Spleen (tissue), 7 donors: ENCODE measurements around the gene INTS1.

Experiments used
- CTCF ChIP-seq, 11 experiments: fragments of 200-600 bp in 7 of 11; fragments of 450-650 bp in 4 of 11; sonication (generic) in 4 of 11; IDR thresholded peaks in 8 of 11; conservative IDR thresholded peaks in 3 of 11; 1 replicate in 7 of 11; 2 replicates in 4 of 11; pipeline versions ENCODE4 v1.4.0 to v1.8.0; 2016 to 2021; ENCODE audit warnings: antibody characterized with exemption in 11 of 11, inconsistent platforms in 4 of 11, mild to moderate bottlenecking in 1 of 11
- POLR2A ChIP-seq, 3 donors: fragments of 450-650 bp; IDR thresholded peaks; one replicate each; pipeline ENCODE4 v1.5.1; 2017; ENCODE audit warnings: antibody characterized with exemption in 3 of 3, mild to moderate bottlenecking in 1 of 3
- POLR2AphosphoS5 ChIP-seq, 3 donors: sonication (generic); formaldehyde crosslinking; IDR thresholded peaks; one replicate each; pipeline ENCODE4 v1.5.1; 2017; ENCODE audit warnings: antibody characterized with exemption in 3 of 3
- donor health status: DM: no; HTN: no; CAD: no; lungs with moderate emphysema.
- donor health status: DM: no; HTN: no; CAD: no.
- donor health status: DM: no; HTN: no; CAD: no.

GRCh38 chr7:1430056-1430845 lies 73.9 kb downstream of the INTS1 start:
- TF ChIP-seq CTCF (IDR thresholded peaks at IDR 0.05 in 8 of 11, conservative IDR thresholded peaks at IDR 0.05 in 3 of 11) (no peak), POLR2AphosphoS5 (IDR thresholded peaks at IDR 0.05) (peak in 1 of 3 donors; percentile 31), POLR2A (IDR thresholded peaks at IDR 0.05) (no peak)
